ENCODE results near the gene RTL3. TPM values are rescaled to one million over a fixed set of nuclear protein-coding genes. Genes with fewer than 3 reads are reported as not detected.

Gene RTL3, protein sequence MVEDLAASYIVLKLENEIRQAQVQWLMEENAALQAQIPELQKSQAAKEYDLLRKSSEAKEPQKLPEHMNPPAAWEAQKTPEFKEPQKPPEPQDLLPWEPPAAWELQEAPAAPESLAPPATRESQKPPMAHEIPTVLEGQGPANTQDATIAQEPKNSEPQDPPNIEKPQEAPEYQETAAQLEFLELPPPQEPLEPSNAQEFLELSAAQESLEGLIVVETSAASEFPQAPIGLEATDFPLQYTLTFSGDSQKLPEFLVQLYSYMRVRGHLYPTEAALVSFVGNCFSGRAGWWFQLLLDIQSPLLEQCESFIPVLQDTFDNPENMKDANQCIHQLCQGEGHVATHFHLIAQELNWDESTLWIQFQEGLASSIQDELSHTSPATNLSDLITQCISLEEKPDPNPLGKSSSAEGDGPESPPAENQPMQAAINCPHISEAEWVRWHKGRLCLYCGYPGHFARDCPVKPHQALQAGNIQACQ
- not detected for total RNA-seq

DNA sequence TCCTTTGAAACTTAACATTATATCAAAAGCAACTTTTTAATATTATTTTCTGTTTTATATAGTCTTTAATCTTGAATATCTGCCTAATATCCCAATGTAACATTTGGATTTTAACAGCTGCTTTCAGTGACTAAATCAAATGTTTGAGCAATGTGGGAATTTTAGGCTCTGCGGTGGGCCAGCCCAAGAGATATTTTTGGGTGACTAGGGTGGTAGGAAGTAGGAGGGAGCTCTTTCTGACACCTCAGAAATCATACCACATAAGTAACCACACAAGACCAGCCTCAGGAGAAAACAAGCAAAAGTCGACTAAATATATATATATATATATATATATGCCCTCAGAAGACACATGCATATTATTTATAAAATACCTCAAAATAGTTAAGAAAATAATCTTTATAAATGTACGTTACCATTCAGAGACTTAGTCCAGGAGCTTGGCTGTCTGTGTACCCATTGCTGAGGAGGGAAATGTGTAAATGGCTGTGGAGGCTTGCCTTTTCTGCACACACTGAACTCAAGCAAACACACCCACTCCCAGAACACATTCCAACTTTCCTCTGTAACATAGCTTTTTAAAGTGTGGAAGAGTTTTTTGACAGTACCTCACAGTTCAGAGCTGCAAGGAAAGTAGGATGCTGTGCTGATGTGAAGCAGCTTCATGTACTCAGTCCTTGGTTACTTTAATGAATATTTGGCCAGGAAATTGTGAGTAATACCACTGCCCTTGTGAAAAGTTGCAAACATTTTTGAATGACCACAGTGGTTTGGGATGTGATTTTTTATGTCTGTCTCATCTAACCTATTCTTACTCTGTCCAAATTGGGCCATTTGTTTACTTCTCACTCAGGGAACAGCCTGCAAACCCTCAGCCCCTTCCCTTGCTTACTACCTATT lies at the start of gene RTL3:
Gene RTL3, minus strand, starts transcription at position 484 of the 900 bp plus-strand sequence. CDS start 908 bp downstream, outside the sequence.
- ChIA-PET CTCF (no interaction called here), POLR2A (interaction anchor here (1.0 to 1.2 kb wide), 3 partner anchors 8 to 286 kb away, joined by 3 to 5 read pairs (median 4); partner anchors contain the start of gene P2RY10)
- H3K4me1 Mint-ChIP-seq: peaks cover 28% of the 10 kb centered on the region
- H3K36me3 Mint-ChIP-seq (ENCODE audit: low read depth): peaks cover 3% of the 10 kb centered on the region
- no peaks in the 10 kb centered on the region for H3K9me3 Mint-ChIP-seq
- no peaks in the 10 kb centered on the region for H3K27me3 Mint-ChIP-seq
- DNase-seq: no peak
- H3K4me3 Mint-ChIP-seq: no peak within 1 kb of the TSS
- peak within 1 kb of the TSS; percentile 26 for H3K27ac Mint-ChIP-seq

DNA sequence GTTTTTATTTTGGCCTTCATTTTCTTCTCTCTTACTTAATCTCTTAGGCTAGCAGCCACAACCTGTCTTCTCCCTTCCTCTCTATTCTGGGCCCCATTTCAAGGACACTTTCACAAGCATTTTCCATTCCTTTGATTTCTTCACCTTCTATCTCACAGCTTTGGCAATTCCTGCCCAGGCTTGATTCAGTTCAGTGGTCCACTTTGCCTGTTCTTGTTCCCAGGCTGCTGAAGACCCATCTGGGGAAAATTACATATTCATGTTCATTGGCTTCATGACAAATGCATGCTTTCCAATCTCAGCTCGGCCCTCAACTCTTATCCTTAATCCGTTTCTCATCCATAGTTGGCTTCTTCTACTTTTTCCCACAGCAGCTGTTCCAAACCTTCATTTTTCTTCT lies 49.7 kb upstream of the RTL3 start:
- no peak for DNase-seq
- ChIA-PET POLR2A (no interaction called here), CTCF (no interaction called here)
- H3K4me1 Mint-ChIP-seq: no peaks in the 10 kb centered on the region
- H3K36me3 Mint-ChIP-seq (ENCODE audit: low read depth): no peaks in the 10 kb centered on the region
- H3K27ac Mint-ChIP-seq: no peak overlapping the region
- H3K4me3 Mint-ChIP-seq: no peak overlapping the region
- no peaks in the 10 kb centered on the region for H3K27me3 Mint-ChIP-seq
- peaks cover 3% of the 10 kb centered on the region for H3K9me3 Mint-ChIP-seq

DNA sequence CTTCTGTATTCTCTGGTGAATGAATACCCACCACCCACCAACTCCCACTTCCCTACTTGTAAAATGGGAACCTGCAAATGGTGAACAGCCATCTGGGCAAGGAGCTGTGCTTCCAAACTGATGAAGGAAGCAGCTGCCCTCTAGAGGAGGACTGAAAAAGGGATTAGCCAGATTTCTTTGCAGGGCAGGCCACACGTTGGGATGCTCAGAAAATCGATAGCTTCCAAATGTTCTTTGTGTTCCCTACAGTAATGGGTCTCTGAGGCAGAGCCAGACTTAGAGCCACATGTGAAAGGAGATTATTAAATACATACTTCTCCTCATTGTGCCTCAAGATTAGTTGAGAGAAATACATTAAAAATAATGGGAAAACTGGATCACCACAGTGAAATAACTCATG lies 49.1 kb upstream of the RTL3 start:
- no peaks in the 10 kb centered on the region for H3K4me1 Mint-ChIP-seq
- H3K27me3 Mint-ChIP-seq: no peaks in the 10 kb centered on the region
- H3K36me3 Mint-ChIP-seq (ENCODE audit: low read depth): no peaks in the 10 kb centered on the region
- H3K27ac Mint-ChIP-seq: no peak overlapping the region
- peaks cover 3% of the 10 kb centered on the region for H3K9me3 Mint-ChIP-seq
- no peak overlapping the region for H3K4me3 Mint-ChIP-seq
- no peak for DNase-seq
- ChIA-PET POLR2A (no interaction called here), CTCF (interaction anchor here (1.0 kb wide), 1 partner anchor 152 kb away, joined by 3 read pairs; no protein-coding TSS in a partner anchor)

DNA sequence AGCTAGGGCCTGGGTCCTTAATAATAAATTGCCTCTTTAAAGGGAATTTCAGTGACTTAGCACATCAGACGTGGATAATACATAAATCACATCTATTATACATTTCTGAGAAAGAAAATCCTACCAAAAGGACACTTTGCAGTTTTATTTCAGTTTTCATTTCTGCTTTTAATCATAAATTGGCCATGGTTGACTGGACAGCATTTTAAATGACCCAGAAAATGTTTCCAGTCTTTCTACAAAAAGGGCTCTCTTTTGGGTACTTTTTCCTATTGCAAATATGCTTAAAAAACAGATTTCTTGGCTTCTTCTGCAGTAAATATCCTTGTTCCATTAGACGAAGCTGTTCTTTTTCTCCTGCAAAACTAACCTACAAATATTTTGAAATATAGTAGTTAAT lies 46.9 kb upstream of the RTL3 start:
- H3K4me1 Mint-ChIP-seq: no peaks in the 10 kb centered on the region
- no peak overlapping the region for H3K4me3 Mint-ChIP-seq
- POLR2A ChIA-PET: no interaction called here
- CTCF ChIA-PET: interaction anchor here (1.4 kb wide), 1 partner anchor 151 kb away, joined by 4 read pairs; no protein-coding TSS in a partner anchor
- no peak for DNase-seq
- H3K27me3 Mint-ChIP-seq: no peaks in the 10 kb centered on the region
- H3K9me3 Mint-ChIP-seq: peaks cover 3% of the 10 kb centered on the region
- no peaks in the 10 kb centered on the region for H3K36me3 Mint-ChIP-seq (ENCODE audit: low read depth)
- no peak overlapping the region for H3K27ac Mint-ChIP-seq

DNA sequence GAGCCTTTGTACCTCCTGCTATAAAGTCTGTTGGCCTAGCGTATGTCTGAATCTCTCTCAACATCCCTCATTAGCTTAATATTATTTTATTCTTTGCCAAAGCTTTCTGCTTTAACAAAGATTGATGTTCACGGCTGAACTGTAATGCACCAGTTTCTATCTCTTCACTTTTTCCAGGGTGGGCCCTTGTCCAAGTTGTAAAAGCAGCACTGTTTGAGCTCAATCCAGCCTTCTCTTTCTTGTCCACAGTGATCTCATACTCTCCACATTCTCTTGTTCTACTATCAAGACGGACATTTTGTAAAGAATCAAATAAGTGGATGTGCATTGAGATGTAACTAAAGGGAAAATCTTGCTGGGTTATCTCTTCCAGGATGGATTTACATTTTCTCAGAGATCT lies 34.4 kb upstream of the RTL3 start:
- H3K4me1 Mint-ChIP-seq: no peaks in the 10 kb centered on the region
- H3K27me3 Mint-ChIP-seq: no peaks in the 10 kb centered on the region
- ChIA-PET POLR2A (no interaction called here), CTCF (interaction anchor here (0.7 kb wide), 1 partner anchor 63 kb away, joined by 3 read pairs; no protein-coding TSS in a partner anchor)
- DNase-seq: no peak
- H3K9me3 Mint-ChIP-seq: no peaks in the 10 kb centered on the region
- no peak overlapping the region for H3K4me3 Mint-ChIP-seq
- no peaks in the 10 kb centered on the region for H3K36me3 Mint-ChIP-seq (ENCODE audit: low read depth)
- H3K27ac Mint-ChIP-seq: no peak overlapping the region

DNA sequence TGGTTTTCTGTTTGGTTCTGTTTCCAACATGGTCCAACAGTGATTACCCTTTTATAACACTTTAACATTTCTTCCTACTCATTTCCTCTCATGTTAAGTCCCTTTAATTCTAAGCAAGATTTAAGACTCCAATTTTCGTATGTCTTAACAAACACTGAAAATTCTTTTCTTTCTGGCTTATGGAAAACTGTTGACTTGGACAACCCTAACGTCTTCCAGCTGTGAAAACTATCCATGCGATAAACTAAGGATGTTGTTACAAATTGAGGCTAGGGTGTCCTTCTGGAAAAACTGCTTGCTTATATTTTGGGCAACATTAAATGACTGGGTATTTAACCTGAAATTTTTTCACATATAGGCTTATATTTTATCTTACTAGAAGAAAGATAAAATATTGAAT lies 33.9 kb upstream of the RTL3 start:
- H3K27me3 Mint-ChIP-seq: no peaks in the 10 kb centered on the region
- no peaks in the 10 kb centered on the region for H3K9me3 Mint-ChIP-seq
- H3K36me3 Mint-ChIP-seq (ENCODE audit: low read depth): no peaks in the 10 kb centered on the region
- DNase-seq: no peak
- no peak overlapping the region for H3K4me3 Mint-ChIP-seq
- no peaks in the 10 kb centered on the region for H3K4me1 Mint-ChIP-seq
- no peak overlapping the region for H3K27ac Mint-ChIP-seq
- POLR2A ChIA-PET: no interaction called here
- CTCF ChIA-PET: no interaction called here

DNA sequence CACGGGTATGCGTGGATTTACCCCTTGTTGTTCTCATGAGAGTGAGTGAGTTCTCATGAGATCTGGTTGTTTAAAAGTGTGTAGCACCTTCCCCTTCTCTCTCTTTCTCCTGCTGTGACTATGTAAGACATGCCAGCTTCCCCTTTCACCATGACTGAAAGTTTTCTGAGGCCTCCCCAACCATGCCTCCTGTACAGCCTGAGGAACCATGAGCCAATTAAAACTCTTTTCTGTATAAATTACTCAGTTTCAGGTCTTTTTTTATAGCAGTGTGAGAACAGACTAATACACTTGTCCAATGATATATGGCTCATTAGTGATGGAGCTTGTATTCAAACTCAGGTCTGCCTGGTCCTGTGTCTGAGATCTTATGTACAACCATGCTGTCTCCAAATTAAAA lies 28.5 kb upstream of the RTL3 start:
- POLR2A ChIA-PET: no interaction called here
- Mint-ChIP-seq H3K27me3 (no peaks in the 10 kb centered on the region), H3K9me3 (no peaks in the 10 kb centered on the region), H3K4me3 (no peak overlapping the region), H3K4me1 (no peaks in the 10 kb centered on the region), H3K27ac (no peak overlapping the region), H3K36me3 (ENCODE audit: low read depth) (no peaks in the 10 kb centered on the region)
- CTCF ChIA-PET: no interaction called here
- no peak for DNase-seq

DNA sequence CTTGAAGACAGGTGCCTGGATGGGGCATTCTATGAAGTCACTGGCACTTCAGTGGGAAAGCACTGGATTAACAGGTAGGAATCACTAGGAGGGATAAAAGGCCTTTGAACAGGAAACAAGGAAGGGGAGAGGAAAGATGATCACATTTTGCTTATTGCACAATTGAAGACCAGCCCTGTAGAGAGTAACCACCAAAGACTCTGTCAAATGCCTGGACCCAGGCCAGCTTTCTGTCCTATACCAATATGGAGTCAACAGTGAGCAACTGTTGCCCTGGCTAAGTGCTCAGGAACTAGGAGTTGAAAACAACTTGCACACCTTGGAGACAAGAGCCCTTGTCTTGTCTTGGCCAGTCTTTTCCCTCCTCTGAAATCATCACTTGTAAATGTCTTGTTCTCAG lies 14.1 kb upstream of the RTL3 start:
- H3K27ac Mint-ChIP-seq: no peak overlapping the region
- ChIA-PET POLR2A (no interaction called here), CTCF (no interaction called here)
- no peaks in the 10 kb centered on the region for H3K27me3 Mint-ChIP-seq
- no peaks in the 10 kb centered on the region for H3K9me3 Mint-ChIP-seq
- DNase-seq: no peak
- no peak overlapping the region for H3K4me3 Mint-ChIP-seq
- peaks cover 2% of the 10 kb centered on the region for H3K36me3 Mint-ChIP-seq (ENCODE audit: low read depth)
- H3K4me1 Mint-ChIP-seq: no peaks in the 10 kb centered on the region

DNA sequence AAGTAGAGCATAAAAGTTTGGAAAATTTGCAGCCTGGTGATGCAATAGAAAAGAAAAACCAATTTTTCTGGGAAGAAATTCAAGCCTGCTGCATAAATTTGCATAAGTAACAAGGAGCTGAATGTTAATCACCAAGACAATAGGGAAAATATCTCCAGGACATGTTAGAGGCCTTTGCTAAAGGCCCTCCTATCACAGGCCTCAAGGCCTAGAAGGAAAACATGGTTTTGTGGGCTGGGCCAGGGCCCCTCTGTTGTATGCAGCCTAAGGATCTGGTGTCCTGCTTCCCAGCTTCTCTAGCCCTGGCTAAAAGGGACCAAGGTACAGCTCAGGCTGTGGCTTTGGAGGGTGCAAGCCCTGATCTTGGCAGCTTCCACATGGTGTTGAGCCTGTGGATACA lies 6.2 kb upstream of the RTL3 start:
- POLR2A ChIA-PET: no interaction called here
- Mint-ChIP-seq H3K27me3 (no peaks in the 10 kb centered on the region), H3K4me1 (peaks cover under 1% of the 10 kb centered on the region), H3K27ac (no peak overlapping the region), H3K9me3 (no peaks in the 10 kb centered on the region), H3K36me3 (ENCODE audit: low read depth) (peaks cover 4% of the 10 kb centered on the region), H3K4me3 (no peak overlapping the region)
- DNase-seq: no peak
- CTCF ChIA-PET: no interaction called here

DNA sequence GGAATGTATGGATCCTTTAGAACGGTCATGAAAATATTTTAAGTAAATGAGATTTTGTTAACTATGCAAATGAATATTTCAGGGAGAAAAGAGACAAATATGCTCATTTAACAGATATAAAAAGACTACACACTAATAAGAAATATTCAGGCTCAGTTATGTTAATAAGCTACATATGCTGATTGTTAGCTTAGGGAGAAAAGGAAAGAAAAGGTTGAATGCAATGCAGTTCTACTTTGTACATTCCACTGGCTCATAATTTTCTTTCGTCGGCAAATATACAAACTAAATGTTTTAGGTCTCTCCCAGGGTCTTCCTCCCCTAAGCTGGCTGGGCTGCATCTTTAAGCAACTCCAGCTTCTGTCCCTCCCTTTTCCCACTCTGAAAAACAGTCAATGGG lies 2.7 kb upstream of the RTL3 start:
- H3K4me3 Mint-ChIP-seq: no peak overlapping the region
- H3K27me3 Mint-ChIP-seq: no peaks in the 10 kb centered on the region
- peaks cover 23% of the 10 kb centered on the region for H3K4me1 Mint-ChIP-seq
- DNase-seq: no peak
- ChIA-PET CTCF (no interaction called here), POLR2A (no interaction called here)
- no peaks in the 10 kb centered on the region for H3K9me3 Mint-ChIP-seq
- peaks cover 4% of the 10 kb centered on the region for H3K36me3 Mint-ChIP-seq (ENCODE audit: low read depth)
- no peak overlapping the region for H3K27ac Mint-ChIP-seq

DNA sequence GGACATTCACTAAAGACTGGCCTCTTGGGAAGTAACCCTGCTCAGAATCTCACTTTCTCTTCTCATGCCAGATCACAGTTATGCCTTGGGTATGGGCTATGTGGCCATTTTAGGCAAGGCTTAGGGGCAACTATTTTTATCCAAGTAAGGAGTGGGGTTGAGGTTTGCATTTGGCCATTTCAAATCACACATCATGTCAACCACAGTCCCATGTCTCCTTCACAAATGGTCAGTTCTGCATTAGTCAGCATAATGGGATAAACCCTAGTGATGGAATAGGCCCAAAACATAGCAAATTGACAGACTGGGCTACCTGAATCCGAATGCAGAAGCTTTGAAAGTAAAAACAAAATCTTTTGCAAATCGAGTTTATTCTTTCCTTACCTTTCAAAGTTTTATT lies 827 bp upstream of the RTL3 start:
- no peak overlapping the region for H3K4me3 Mint-ChIP-seq
- ChIA-PET CTCF (no interaction called here), POLR2A (no interaction called here)
- no peaks in the 10 kb centered on the region for H3K9me3 Mint-ChIP-seq
- peaks cover 23% of the 10 kb centered on the region for H3K4me1 Mint-ChIP-seq
- H3K36me3 Mint-ChIP-seq (ENCODE audit: low read depth): peaks cover 4% of the 10 kb centered on the region
- H3K27me3 Mint-ChIP-seq: no peaks in the 10 kb centered on the region
- H3K27ac Mint-ChIP-seq: peak overlapping the region; percentile 26
- no peak for DNase-seq

DNA sequence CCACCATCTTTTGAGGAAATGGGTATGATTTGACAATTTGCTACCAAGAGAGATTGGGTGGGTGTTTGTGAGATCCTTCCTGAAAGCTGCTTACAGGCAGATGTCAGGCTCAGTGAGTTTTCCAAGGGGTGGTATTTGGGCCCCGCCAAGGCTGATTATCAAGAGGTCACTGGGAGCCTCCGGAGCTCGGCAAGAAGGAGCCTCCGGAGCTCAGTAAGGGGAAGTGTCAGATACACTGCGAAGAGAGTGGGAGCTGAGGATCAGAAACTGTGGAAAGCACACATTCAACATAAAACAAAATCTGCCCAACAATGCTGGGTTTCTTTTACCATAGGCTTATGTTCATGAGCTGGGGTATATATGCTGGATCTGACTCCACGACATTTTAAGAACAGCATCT lies 714 bp downstream of the RTL3 start:
- Mint-ChIP-seq H3K27ac (no peak overlapping the region), H3K4me3 (no peak overlapping the region), H3K27me3 (no peaks in the 10 kb centered on the region), H3K36me3 (ENCODE audit: low read depth) (peaks cover 3% of the 10 kb centered on the region), H3K9me3 (no peaks in the 10 kb centered on the region), H3K4me1 (peaks cover 32% of the 10 kb centered on the region)
- ChIA-PET CTCF (no interaction called here), POLR2A (interaction anchor here (1.0 to 1.2 kb wide), 3 partner anchors 8 to 287 kb away, joined by 3 to 5 read pairs (median 4); partner anchors contain the start of gene P2RY10)
- no peak for DNase-seq

DNA sequence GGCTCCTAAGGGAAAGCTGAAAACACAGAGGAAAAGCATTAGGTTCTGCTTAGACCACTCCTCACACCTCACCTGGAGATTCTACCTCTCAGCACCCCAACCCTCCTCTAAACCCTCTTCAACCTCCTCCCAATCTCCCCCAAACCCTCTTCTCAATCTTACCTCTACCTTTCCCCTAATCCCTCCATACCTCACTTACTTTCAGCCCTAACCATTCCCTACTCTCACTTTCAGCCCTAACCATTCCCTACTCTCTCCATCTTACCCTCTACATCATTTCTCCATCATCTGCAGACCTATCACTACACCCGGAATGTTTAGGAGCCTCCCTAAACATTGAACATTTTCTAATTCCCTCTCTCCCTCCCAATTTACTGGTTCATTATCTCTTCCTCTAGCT lies 3.5 kb downstream of the RTL3 start:
- no peak overlapping the region for H3K4me3 Mint-ChIP-seq
- no peaks in the 10 kb centered on the region for H3K9me3 Mint-ChIP-seq
- H3K36me3 Mint-ChIP-seq (ENCODE audit: low read depth): peaks cover 3% of the 10 kb centered on the region
- no peak overlapping the region for H3K27ac Mint-ChIP-seq
- DNase-seq: no peak
- H3K4me1 Mint-ChIP-seq: peaks cover 55% of the 10 kb centered on the region
- POLR2A ChIA-PET: no interaction called here
- CTCF ChIA-PET: no interaction called here
- no peaks in the 10 kb centered on the region for H3K27me3 Mint-ChIP-seq

All from activated CD4-positive, alpha-beta memory T cell treated with anti-CD3 and anti-CD28 coated beads, Interleukin-2, amount 10 ng/mL, durations not matched to agents 7 days and 5 days (primary cell).